ENCODE results near the gene GALNTL6. TPM values are rescaled to one million over a fixed set of nuclear protein-coding genes. Genes with fewer than 3 reads are reported as not detected.

Gene GALNTL6
- total and polyA plus RNA-seq, 2 donors (not counting 1 experiment from before 2014, with no cell fraction given): not detected

DNA sequence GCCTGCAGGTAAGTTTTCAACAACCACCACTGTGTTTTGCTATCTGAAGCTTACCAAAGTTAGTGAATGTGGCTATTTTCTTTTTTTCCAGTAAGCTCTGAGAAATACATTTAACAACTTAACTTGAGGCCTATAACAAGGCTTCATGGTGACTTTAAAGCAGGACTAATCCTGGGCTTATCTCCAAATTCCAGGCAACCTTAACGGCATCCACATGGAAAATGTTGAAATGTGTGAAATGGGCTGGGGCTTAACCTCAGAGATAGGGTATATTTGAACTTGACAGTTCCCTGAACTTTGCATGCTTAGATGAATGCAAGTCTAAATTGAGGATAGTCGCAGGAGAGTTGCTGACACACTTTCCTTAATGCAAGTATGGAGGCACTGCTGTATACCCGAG is 539.2 kb downstream of the GALNTL6 start:
- H3K4me1 ChIP-seq (ENCODE audit: control insufficient read depth, extremely low read depth, insufficient read depth, low read length): no peaks in the 10 kb centered on the region
- no peaks in the 10 kb centered on the region for H3K9me3 ChIP-seq (ENCODE audit: control insufficient read depth, insufficient read depth, low read depth, low read length)
- no peak for DNase-seq (ENCODE audit: low read depth in 2 of 2)
- no peak for TF ChIP-seq EZH2 (IDR thresholded peaks at IDR 0.05; ENCODE audit: low read length, missing control alignments)
- TF ChIP-seq, protein P1, sequence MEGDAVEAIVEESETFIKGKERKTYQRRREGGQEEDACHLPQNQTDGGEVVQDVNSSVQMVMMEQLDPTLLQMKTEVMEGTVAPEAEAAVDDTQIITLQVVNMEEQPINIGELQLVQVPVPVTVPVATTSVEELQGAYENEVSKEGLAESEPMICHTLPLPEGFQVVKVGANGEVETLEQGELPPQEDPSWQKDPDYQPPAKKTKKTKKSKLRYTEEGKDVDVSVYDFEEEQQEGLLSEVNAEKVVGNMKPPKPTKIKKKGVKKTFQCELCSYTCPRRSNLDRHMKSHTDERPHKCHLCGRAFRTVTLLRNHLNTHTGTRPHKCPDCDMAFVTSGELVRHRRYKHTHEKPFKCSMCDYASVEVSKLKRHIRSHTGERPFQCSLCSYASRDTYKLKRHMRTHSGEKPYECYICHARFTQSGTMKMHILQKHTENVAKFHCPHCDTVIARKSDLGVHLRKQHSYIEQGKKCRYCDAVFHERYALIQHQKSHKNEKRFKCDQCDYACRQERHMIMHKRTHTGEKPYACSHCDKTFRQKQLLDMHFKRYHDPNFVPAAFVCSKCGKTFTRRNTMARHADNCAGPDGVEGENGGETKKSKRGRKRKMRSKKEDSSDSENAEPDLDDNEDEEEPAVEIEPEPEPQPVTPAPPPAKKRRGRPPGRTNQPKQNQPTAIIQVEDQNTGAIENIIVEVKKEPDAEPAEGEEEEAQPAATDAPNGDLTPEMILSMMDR (conservative IDR thresholded peaks at IDR 0.05 in 1 of 2, IDR thresholded peaks at IDR 0.05 in 1 of 2; ENCODE audit: low read depth in 1 of 2, low read length in 2 of 2): no peak
- H3K9ac ChIP-seq (ENCODE audit: insufficient read depth, low read length): no peak overlapping the region
- H3K4me3 ChIP-seq (replicated peaks in 1 of 4; ENCODE audit: control extremely low read depth in 1 of 4, insufficient read depth in 1 of 4, low read depth in 3 of 4, low read length in 4 of 4): no peak overlapping the region
- no peaks in the 10 kb centered on the region for H3K27me3 ChIP-seq (ENCODE audit: control insufficient read depth, insufficient read depth, low read length)
- H3K36me3 ChIP-seq (ENCODE audit: control insufficient read depth, insufficient read depth, low read length): no peaks in the 10 kb centered on the region
- no peaks in the 10 kb centered on the region for H4K20me1 ChIP-seq (ENCODE audit: control insufficient read depth, extremely low read depth, insufficient read depth, low read length)
- no peaks in the 10 kb centered on the region for H3K79me2 ChIP-seq (ENCODE audit: control insufficient read depth, insufficient read depth, low read length)
- H2AFZ ChIP-seq (ENCODE audit: low read length): no peak overlapping the region
- no peak overlapping the region for H3K4me2 ChIP-seq (ENCODE audit: extremely low read depth, insufficient read depth, low read length)
- no peak overlapping the region for H3K27ac ChIP-seq (ENCODE audit: insufficient read depth, low read length)

DNA sequence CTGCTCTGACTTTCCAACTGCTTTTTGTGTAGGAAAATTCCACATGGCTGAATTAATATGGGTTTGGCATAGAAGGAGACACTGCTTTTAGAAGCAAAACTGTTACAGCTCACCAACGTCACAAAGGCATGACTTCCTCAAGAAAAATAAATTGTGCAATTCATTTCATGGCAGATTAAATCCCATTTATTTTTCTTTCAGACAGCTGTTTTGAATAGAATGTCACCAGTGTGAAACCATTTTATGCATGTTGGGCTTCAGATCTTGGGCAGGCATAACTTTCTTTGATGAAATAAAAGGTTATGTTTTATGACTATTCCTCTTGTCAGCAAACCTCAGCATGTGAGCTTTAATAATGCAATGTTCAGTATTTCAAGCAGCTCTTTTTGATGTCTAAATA is 542.8 kb downstream of the GALNTL6 start:
- Histone ChIP-seq H4K20me1 (ENCODE audit: control insufficient read depth, extremely low read depth, insufficient read depth, low read length) (no peaks in the 10 kb centered on the region), H2AFZ (ENCODE audit: low read length) (no peak overlapping the region), H3K4me1 (ENCODE audit: control insufficient read depth, extremely low read depth, insufficient read depth, low read length) (no peaks in the 10 kb centered on the region), H3K79me2 (ENCODE audit: control insufficient read depth, insufficient read depth, low read length) (no peaks in the 10 kb centered on the region), H3K9me3 (ENCODE audit: control insufficient read depth, insufficient read depth, low read depth, low read length) (no peaks in the 10 kb centered on the region), H3K27me3 (ENCODE audit: control insufficient read depth, insufficient read depth, low read length) (no peaks in the 10 kb centered on the region), H3K4me3 (replicated peaks in 1 of 4; ENCODE audit: control extremely low read depth in 1 of 4, insufficient read depth in 1 of 4, low read depth in 3 of 4, low read length in 4 of 4) (no peak overlapping the region), H3K9ac (ENCODE audit: insufficient read depth, low read length) (no peak overlapping the region), H3K27ac (ENCODE audit: insufficient read depth, low read length) (no peak overlapping the region), H3K4me2 (ENCODE audit: extremely low read depth, insufficient read depth, low read length) (no peak overlapping the region), H3K36me3 (ENCODE audit: control insufficient read depth, insufficient read depth, low read length) (no peaks in the 10 kb centered on the region)
- peak in 1 of 2 donors; percentile 1 for DNase-seq (ENCODE audit: low read depth in 2 of 2)
- TF ChIP-seq, protein P1 (conservative IDR thresholded peaks at IDR 0.05 in 1 of 2, IDR thresholded peaks at IDR 0.05 in 1 of 2; ENCODE audit: low read depth in 1 of 2, low read length in 2 of 2): no peak
- no peak for TF ChIP-seq EZH2 (IDR thresholded peaks at IDR 0.05; ENCODE audit: low read length, missing control alignments)

DNA sequence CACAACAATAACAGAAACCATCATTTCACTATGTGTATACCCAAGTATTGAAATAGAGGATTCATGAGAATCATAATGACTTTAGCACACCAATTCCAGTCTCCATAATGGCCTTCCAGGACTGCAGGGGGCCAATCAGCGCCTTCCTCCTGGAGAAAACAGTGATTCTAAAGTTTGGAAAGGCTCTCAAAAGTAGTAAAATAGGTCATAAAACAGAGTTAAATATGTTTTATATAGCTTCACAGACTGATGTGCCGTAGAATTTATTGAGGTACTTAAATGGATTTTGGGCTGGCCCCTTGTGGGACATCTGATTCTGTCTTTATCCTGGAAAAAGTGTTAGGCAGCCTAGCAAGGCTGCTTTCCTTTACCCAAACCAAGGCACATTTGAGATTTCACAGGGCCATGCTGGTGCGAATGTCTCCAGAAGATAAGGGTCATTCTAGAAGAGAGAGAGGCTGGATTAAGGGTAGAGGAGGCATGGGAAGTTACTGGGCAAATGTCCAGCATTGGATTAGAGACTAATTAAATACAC is 543.9 kb downstream of the GALNTL6 start:
- TF ChIP-seq, protein P1 (conservative IDR thresholded peaks at IDR 0.05 in 1 of 2, IDR thresholded peaks at IDR 0.05 in 1 of 2; ENCODE audit: low read depth in 1 of 2, low read length in 2 of 2): no peak
- no peak for TF ChIP-seq EZH2 (IDR thresholded peaks at IDR 0.05; ENCODE audit: low read length, missing control alignments)
- DNase-seq (ENCODE audit: low read depth in 2 of 2): no peak
- Histone ChIP-seq H3K4me1 (ENCODE audit: control insufficient read depth, extremely low read depth, insufficient read depth, low read length) (no peaks in the 10 kb centered on the region), H3K36me3 (ENCODE audit: control insufficient read depth, insufficient read depth, low read length) (no peaks in the 10 kb centered on the region), H4K20me1 (ENCODE audit: control insufficient read depth, extremely low read depth, insufficient read depth, low read length) (no peaks in the 10 kb centered on the region), H2AFZ (ENCODE audit: low read length) (no peak overlapping the region), H3K27me3 (ENCODE audit: control insufficient read depth, insufficient read depth, low read length) (no peaks in the 10 kb centered on the region), H3K4me3 (replicated peaks in 1 of 4; ENCODE audit: control extremely low read depth in 1 of 4, insufficient read depth in 1 of 4, low read depth in 3 of 4, low read length in 4 of 4) (no peak overlapping the region), H3K9ac (ENCODE audit: insufficient read depth, low read length) (no peak overlapping the region), H3K27ac (ENCODE audit: insufficient read depth, low read length) (no peak overlapping the region), H3K79me2 (ENCODE audit: control insufficient read depth, insufficient read depth, low read length) (no peaks in the 10 kb centered on the region), H3K9me3 (ENCODE audit: control insufficient read depth, insufficient read depth, low read depth, low read length) (no peaks in the 10 kb centered on the region), H3K4me2 (ENCODE audit: extremely low read depth, insufficient read depth, low read length) (no peak overlapping the region)
